ENCODE measurements around the gene CACNA1G.

The CACNA1G gene

DNA sequence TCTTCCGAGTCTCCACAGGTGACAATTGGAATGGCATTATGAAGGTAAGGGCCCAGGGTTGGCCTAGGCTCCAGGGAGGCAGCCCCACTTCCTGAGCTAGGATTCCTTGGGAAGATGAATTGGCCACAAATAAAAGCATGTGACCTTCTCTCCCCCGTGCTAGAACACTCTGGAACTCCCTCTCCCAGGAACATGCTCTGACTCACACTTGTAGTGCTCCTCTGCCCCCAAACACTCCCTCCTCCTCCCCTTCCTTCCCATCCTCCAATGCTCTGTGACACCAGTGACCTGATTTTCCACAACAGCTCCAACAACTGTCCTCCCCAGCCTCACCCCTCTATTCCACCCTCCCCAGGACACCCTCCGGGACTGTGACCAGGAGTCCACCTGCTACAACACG, 57.8 kb downstream of the CACNA1G start:
- DNase-seq: no peak

DNA sequence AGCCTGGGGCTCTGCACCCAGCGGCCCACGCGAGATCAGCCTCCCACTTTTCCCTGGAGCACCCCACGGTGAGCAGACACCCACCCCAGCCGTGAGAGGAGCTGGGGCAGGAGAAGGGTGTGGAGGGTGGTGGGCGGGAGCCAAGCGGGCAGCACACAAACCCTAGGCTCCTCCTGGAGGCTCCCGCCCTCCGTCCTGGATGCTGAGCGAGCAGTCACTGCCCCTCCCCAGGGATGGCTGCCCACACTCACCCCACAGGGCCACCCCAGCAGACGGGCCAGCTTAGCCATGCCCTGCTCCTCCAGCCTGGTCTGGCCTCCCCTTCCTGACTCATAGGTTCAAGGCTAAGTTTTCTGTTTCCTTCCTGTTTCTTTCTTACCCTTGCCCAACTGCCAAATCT, 58.4 kb downstream of the CACNA1G start:
- DNase-seq: no peak

DNA sequence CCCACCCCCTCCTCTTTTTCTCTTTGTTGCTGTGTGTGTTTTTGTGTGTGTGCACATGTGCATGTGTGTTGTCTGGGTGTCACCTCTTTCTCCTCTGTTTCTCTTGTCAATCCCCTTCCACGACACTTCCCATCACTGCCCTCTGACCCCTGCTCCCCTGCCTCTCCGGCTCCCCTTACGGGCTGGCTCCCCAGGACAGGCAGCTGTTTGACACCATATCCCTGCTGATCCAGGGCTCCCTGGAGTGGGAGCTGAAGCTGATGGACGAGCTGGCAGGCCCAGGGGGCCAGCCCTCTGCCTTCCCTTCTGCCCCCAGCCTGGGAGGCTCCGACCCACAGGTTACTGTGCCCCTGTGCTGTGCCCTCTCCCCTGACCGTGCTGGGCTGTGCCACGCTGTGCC, 59.0 kb downstream of the CACNA1G start:
- DNase-seq: no peak

DNA sequence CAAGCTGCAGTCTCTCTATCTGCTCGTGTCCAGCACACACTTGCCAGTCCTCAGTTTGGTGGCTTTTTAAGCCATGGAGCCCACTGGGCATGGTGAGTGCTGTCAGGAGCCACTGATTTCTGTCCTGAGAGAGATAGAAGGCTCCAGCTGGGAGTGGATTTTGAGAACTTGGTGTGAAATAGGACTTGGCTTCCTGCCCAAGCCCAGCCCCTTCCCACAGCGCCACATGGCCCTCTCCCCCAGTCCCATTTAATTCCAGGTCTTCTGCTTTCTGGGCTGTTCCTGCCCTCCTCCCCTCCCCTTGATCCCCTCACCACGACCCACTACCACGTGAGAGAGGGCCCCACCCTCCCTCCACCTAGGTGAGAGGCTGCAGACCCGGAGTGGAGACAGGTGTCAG, 59.7 kb downstream of the CACNA1G start:
- DNase-seq: no peak

DNA sequence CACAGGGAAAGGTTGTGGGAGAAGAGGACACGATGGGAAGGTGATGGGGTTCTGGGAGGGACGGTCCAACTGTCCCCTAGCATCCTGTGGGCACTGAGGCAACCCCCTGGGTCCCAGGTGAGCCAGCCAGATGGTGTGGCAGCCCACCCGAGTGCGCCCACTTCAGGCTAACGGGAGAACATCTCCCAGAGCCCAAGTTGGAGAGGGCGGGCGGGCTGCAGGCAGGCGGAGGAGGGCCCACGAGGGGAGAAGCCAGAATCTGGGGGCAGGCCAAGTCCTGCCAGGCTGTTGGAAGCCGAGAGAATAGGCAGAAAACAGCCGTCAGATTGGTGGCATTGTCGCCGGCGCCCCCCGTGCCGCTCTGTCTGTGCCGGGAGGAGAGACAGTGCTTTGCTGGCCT, 60.3 kb downstream of the CACNA1G start:
- DNase-seq: no peak

DNA sequence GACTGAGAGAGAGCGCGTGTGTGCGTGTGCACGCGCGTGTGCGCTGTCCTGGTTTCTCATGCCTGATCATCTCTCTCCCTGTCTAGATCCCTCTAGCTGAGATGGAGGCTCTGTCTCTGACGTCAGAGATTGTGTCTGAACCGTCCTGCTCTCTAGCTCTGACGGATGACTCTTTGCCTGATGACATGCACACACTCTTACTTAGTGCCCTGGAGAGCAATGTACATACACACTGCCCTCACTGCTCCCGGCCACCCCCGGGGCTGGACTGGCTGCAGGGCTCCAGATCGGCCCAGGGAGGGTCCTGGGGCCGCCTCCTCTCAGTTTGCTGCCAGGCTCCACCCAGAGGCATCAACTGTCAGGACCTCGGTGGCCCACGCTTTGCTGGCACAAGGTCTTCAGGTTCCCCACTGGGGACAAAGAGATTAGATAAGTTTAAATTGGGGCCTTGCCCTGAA, 61.1 kb downstream of the CACNA1G start:
- no peak for DNase-seq

DNA sequence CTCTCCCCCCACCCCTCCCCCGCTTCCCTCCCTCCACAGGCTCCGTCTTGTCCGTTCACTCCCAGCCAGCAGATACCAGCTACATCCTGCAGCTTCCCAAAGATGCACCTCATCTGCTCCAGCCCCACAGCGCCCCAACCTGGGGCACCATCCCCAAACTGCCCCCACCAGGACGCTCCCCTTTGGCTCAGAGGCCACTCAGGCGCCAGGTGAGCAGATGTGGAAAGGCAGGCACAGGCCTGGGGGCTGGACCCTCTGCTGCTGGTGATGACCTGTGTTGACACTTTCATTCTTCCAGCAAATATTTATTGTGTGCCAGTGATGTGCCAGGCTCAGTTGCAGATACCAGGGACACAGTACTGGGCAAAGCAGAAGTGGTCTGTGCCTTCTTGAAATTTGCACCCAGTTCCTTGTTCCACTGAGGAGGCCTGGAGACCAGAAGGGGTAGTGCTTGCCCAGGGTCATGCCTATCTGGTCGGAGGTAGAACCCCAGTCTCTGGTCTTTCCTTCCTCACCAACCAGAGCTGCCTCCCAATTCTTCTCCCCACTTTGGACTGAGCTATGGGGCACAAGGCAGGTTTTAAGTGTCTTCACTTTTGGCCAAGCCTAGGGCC, 63.9 kb downstream of the CACNA1G start:
- no peak for DNase-seq

DNA sequence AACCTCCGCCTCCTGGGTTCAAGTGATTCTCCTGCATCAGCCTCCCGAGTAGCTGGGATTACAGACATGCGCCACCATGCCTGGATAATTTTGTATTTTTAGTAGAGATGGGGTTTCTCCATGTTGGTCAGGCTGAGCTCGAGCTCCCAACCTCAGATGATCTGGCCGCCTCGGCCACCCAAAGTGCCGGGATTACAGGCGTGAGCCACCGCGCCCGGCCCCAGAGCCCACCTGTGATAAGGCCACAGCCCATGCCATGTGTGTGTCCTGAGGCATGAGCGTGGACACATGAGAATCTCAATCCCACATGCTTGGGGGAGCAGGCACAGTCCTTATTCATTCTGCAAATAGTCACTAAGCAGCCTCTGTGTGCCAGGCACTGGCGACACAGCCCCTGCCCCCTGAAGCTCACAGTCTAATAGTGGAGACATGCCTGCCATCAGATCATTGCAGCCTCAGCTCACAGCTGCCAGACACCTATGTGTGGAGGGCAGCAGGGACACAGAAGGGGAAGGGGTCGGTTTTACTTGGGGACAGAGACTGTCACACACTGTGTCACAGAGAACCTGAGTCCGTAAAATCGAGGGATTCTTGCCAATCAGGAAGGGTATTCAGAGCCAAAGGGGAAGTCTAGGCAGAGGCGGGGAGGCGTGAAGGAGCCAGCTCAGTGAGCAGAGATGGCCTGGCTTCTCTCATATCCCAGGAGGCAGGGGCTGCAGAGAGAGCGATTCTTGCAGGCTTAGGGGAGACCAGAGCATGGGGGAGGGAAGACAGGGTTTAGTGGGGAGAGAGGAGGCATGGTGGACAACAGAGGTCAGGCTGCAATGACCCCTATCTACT, 64.7 kb downstream of the CACNA1G start:
- DNase-seq: no peak

DNA sequence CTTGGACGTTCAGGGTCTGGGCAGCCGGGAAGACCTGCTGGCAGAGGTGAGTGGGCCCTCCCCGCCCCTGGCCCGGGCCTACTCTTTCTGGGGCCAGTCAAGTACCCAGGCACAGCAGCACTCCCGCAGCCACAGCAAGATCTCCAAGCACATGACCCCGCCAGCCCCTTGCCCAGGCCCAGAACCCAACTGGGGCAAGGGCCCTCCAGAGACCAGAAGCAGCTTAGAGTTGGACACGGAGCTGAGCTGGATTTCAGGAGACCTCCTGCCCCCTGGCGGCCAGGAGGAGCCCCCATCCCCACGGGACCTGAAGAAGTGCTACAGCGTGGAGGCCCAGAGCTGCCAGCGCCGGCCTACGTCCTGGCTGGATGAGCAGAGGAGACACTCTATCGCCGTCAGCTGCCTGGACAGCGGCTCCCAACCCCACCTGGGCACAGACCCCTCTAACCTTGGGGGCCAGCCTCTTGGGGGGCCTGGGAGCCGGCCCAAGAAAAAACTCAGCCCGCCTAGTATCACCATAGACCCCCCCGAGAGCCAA, 65.6 kb downstream of the CACNA1G start:
- DNase-seq: peak; percentile 78

DNA sequence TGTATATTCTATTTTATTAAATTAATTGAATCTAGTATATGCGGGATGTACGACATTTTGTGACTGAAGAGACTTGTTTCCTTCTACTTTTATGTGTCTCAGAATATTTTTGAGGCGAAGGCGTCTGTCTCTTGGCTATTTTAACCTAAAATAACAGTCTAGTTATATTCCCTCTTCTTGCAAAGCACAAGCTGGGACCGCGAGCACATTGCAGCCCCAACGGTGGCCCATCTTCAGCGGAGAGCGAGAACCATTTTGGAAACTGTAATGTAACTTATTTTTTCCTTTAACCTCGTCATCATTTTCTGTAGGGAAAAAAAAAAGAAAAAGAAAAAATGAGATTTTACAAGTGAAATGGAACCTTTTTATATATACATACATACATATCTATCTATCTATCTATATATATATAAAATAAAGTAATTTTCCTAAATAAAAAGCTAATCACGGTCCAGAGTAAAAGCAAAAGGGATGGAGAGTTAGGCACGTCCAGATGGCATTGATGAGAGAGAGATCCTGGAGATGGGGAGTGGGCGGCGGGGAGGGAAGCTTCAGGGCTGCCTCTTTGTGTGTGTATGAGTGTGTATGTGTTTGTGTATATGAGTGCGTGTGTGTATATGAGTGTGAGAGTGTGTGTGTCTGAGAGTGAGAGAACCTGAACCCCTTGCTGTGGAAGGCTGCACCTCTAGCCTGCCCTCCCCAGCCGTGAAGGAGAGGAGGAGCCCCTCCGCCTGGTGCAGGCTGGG, 66.7 kb downstream of the CACNA1G start:
- DNase-seq: no peak

DNA sequence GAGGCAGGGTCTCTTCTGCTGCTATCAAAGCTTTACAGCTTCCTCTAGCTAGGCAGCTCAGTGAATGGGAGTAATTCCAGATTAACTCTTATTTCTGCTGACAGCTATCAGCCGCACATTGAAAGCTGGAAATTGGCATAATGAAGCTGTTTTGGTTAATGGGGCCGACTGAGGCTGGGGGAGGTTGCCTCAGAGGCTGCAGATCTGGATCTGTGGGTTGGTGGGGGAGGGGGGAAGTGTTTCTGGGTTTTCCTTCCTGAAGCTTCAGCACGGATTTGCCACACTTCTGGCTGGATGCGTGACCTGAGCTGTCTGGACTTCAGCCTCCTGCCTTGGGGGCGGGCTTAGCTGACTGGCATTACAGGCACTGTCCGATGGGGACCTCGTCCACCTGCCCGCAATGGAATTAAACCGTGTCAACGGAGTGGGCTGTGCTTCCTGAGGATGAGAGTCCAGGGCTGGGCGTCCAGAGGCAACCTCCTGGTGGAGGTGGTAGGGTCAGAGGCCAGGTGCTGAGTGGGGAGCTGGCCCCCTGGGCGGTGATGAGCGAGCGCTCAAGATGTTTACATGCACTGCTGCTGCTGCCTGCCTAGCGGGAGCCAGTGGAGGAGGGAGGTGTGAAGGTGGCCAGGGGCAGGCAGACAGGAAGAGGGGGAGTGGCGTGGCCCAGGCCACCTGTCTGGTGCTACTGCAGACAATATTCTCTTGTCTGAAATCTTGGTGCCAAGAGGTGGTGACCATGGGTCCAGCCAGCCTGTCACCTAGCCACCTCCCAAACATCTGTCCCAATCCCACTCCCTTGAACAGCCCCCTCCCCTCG, 67.5 kb downstream of the CACNA1G start:
- DNase-seq: no peak

DNA sequence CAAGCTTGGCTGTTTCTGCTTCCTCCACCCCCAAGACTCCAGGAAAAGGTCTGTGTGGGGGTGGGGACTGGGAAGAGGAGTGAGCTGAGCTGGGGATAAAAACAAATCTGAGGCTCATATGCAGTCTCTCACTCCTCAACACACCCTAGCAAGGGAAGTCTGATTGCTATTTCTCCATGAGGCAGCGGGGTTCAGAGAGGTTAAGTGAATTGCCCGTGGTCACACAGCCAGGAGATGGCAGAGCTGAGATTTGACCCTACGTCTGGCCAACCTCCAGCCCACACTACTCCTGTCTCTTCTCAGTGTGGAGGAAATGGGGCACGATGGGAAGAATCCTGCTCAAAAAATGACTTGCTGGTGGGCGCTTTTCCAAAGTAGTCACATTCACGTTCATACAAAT, 69.4 kb downstream of the CACNA1G start:
- no peak for DNase-seq

DNA sequence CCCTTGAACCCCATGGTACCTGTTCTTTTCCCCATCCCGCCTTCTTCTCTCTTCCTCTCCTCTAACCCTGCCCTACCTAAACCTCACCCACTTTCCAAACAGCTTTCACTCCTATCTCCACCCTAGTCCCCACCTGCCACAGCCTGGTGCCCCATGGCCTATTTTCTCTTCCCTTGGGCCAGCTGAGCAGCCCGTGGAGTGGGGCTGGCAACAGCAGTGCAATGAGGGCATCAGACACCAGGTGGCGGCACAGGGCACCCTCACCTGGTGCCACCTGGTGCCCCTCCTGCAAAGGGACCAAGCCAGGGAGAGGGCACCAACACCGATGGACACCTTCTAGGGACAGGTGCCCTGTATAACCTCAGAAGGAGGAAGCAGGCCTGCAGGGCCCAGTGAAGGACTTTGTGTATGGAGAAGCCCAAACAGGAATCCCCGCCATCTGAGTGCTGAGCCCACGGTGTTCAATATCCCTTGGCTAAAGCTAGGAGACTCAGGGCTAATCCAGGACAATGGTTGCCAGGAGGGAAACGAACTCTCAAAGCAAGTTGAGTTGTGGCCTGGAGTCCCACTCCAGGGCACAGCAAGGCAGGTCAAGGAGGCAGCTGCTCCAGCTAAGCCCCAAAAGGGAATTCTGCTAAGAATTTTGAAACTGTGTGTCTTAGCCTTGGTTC, 70.1 kb downstream of the CACNA1G start:
- peak; percentile 81 for DNase-seq

DNA sequence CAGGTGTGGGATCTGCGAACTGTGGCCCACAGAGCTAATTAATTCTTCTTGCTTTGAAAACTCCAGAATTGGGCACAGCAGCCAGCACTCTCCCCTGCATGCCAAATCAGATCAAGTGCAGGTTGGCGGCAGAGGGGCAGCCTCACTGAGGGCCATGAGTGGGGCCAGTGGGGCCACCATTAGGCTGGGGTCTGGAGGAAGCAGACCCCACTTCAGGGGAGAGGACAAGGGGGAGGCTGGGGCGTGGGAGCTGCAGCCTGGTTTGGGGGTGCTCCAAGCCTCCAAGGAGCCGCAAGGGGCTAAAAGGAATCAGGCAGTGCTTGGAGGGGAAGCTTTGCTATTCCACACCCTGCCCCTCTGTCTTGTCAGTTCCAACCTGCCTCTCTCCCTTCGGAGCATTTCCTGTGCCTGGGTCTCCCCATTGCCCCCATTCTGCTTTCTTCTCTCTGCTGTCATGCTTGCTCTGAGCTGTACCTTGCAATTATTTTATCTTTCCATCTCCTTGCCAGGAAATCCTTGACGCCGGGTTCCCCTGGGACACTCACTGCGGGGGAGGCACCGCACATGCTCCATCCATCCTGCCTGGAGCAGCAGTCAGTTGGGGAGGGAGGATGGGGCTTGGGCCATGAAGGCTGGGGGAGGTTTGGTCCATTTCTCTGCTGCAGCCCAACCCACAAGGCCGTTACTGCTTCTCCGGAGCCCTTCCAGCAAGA, 70.8 kb downstream of the CACNA1G start:
- DNase-seq: no peak

DNA sequence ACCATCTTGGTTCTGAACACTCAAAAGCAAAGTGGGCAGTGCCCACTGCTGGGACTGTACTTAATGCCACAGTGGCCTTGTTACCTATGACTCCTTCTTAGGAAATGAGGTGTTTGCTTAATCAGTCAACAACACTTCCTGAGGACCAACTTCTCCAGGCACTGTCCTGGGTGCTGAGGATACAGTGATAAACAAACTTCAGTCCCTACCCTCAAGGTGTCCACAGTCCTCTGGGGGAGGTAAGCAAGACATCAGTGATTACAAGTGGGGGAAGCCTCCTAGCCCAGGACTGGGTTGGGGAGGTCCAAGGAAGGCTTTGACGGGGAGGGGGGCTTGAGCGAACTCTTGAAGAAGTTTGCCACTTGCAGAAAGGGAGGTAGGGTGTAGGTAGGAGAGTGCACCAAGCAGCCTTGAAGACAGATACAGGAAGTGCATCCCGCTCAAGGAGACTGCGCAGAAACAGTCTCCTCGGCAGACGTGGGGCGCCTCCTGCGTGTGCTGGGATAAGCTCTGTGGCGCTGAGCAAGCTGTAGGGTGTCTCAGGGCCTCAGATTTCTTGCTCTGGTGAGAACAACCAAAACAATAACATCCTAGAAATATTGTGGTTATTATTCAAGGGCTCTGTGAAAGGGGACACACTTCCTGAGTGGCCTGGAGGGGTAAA, 71.5 kb downstream of the CACNA1G start:
- no peak for DNase-seq

DNA sequence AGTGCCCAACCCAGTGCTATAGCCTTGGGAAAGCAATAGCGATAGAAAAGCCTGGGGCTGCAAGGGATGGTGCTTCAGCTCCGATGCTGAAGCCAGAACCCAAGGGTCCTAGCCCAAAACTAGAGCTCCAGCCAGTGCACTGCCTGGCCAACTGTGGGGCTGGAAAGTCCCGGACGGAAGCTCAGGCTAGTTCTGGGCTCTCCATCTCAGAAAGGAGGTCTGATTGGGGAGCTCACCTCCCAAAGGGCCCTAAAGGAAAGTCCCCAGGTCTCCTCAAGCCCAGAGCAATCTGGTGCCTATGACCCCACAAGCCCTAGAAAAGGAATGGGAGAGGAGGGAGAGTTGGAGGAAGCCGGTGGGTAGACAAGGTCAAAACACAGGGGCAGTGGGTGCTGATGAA, 72.1 kb downstream of the CACNA1G start:
- DNase-seq: no peak

DNA sequence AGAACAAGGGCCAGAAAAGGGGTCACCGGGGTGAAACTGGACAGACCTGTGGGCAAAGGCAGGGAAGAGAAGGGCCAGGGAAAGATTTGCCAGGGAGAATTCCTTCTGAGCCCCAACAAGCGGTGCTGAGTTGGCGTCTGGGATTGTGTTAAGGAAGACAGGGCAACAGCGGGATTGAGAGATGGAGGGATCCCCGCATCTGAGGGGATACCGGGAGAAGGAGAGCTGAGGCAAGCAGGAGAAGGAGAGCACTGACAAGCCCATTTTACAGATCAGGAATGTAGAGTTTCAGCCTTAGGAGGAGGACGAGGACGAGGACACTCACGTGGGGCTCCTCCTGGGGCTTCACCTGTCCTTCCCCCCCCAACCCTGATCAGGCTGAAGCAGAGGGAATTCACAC, 73.2 kb downstream of the CACNA1G start:
- DNase-seq: no peak

DNA sequence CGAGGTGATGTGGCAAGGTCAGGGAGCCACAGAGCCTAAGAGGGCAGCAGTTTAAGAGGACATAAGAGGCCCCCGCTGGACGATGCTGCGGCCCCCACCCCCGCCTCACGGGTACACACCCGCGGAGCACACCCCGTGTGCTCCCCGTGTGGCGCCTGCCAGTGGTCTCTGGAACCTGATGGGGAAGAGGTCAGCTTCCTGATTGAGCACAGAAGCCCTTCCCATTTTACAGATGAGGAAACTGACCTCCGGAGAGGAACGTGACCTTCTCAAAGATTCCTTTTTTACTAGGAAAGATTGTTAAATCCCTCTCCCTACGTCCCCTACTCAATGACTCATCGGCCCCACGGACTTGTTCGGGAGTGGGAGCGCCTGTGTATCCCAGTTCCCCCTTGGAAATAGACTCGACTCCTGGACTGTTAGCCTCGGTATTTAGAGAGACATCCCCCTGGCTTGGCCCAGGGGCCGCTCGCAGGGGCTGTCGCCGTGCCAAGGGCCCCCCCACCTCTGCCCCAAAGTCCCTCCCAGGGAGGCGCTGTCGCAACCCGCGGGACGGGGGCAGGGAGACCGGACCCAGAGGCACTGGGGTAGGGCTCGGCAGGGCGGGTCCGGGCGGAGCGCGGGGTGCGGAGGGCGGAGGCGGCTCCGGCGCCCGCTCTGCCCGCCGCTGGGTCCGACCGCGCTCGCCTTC, 73.9 kb downstream of the CACNA1G start, which contains the start of gene ABCC3:
Gene ABCC3 (plus strand): TSS at position 658 of the 691 bp plus-strand sequence. CDS start 56 bp downstream, outside the sequence.
- no peak for DNase-seq

DNA sequence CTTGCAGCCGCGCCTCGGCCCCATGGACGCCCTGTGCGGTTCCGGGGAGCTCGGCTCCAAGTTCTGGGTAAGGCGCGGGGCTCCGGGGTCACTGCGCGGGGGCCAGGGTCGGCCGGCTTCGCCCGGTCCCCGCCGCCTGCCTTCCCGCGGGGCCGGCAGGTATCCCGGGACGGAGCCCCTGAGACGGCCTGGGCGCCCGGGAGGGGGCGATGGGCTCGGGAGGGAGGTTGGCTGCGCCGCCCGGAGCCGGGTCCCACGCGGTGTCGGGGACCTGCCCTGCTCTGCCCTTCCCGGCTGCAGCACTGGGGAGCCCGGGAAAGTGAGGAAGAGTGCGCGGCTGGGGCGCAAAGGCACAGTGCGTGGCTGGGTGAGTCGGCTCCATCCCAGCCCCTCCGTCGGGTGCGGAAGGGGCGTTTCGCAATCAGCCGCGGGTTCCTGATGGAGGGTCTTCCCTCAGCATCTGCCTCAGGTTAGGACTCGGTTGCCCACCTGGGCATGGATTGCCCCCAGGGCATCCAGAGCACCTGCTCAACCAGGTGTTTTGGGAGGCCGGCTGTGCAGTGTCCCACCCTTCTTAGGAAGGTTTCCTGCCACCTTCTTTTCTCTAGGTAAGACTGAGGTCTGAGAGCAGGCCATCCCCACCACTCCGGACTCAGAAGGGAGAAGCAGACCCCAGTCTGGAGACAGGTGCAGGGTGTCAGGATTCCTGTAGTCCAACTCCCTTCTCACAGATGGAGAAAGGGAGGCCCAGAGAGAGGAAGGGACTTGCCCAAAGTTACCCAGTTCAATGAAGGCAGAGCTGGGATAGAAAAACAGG, 74.6 kb downstream of the CACNA1G start:
- no peak for DNase-seq
